BE2C (cell line): ENCODE results near the gene SNAPC3.

Experiments
- DNase-seq: peaks from one replicate; pipeline ENCODE4 v3.0.0-alpha.2; 2020
- H3K27me3 ChIP-seq: fragments of 250-450 bp; sonication (Bioruptor Pico); 2 replicates; pipeline ENCODE4 v1.5.1; 2020; ENCODE audit warnings: mild to moderate bottlenecking
- H3K36me3 ChIP-seq: fragments of 250-450 bp; sonication (Bioruptor Pico); 2 replicates; pipeline ENCODE4 v1.5.1; 2020; ENCODE audit warnings: mild to moderate bottlenecking
- H3K4me1 ChIP-seq: fragments of 250-450 bp; sonication (Bioruptor Pico); 2 replicates; pipeline ENCODE4 v1.5.1; 2020
- H3K4me3 ChIP-seq: 2 replicates; pipeline ENCODE4 v1.5.1; 2011; ENCODE audit warnings: low read depth, low read length
- H3K9me3 ChIP-seq: fragments of 250-450 bp; sonication (Bioruptor Pico); 2 replicates; pipeline ENCODE4 v1.5.1; 2020
- CTCF ChIP-seq: IDR thresholded peaks from 2 replicates; pipeline ENCODE4 v1.5.1; 2012; ENCODE audit warnings: mild to moderate bottlenecking, low read depth, low read length

The SNAPC3 gene

GRCh38 chr9:15475923-15476536 is 53.4 kb downstream of the SNAPC3 start:
- Histone ChIP-seq H3K4me3 (no peak overlapping the region), H3K27me3 (no peaks in the 10 kb centered on the region), H3K9me3 (no peaks in the 10 kb centered on the region), H3K4me1 (no peaks in the 10 kb centered on the region), H3K36me3 (peaks cover 45% of the 10 kb centered on the region)
- TF ChIP-seq CTCF, result no peak
- no peak for DNase-seq

GRCh38 chr9:15480028-15480427 is 57.4 kb downstream of the SNAPC3 start:
- peaks cover 39% of the 10 kb centered on the region for H3K36me3 ChIP-seq
- H3K4me1 ChIP-seq, result no peaks in the 10 kb centered on the region
- no peak for DNase-seq
- H3K9me3 ChIP-seq, result no peaks in the 10 kb centered on the region
- H3K4me3 ChIP-seq, result no peak overlapping the region
- no peaks in the 10 kb centered on the region for H3K27me3 ChIP-seq
- no peak for TF ChIP-seq CTCF

- Histone ChIP-seq H3K27me3 (no peaks in the 10 kb centered on the region), H3K4me3 (no peak overlapping the region), H3K4me1 (no peaks in the 10 kb centered on the region), H3K36me3 (peaks cover 41% of the 10 kb centered on the region), H3K9me3 (no peaks in the 10 kb centered on the region)
- TF ChIP-seq CTCF, result no peak
- DNase-seq, result no peak
Observed at GRCh38 chr9:15482146-15482545, 59.5 kb downstream of the SNAPC3 start.

- no peak overlapping the region for H3K4me3 ChIP-seq
- H3K36me3 ChIP-seq, result peaks cover 53% of the 10 kb centered on the region
- no peak for DNase-seq
- no peak for TF ChIP-seq CTCF
- no peaks in the 10 kb centered on the region for H3K27me3 ChIP-seq
- no peaks in the 10 kb centered on the region for H3K9me3 ChIP-seq
- H3K4me1 ChIP-seq, result no peaks in the 10 kb centered on the region
Observed at GRCh38 chr9:15484802-15485201, 62.1 kb downstream of the SNAPC3 start.

GRCh38 chr9:15485836-15486666 is 63.4 kb downstream of the SNAPC3 start:
- Histone ChIP-seq H3K4me1 (no peaks in the 10 kb centered on the region), H3K4me3 (no peak overlapping the region), H3K36me3 (peaks cover 58% of the 10 kb centered on the region), H3K9me3 (no peaks in the 10 kb centered on the region), H3K27me3 (no peaks in the 10 kb centered on the region)
- no peak for DNase-seq
- TF ChIP-seq CTCF, result peak; percentile 54

GRCh38 chr9:15491950-15492349 is 69.3 kb downstream of the SNAPC3 start:
- DNase-seq, result no peak
- peaks cover 49% of the 10 kb centered on the region for H3K36me3 ChIP-seq

More at GRCh38 chr9:15491950-15492349, 69.3 kb downstream of the SNAPC3 start:
- H3K4me1 ChIP-seq, result no peaks in the 10 kb centered on the region
- no peaks in the 10 kb centered on the region for H3K27me3 ChIP-seq
- H3K9me3 ChIP-seq, result no peaks in the 10 kb centered on the region
- no peak overlapping the region for H3K4me3 ChIP-seq
- TF ChIP-seq CTCF, result no peak
